NCI-H2107 (cell line): ENCODE data around the gene BMP4.

ENCODE experiments used
- DNase-seq: peaks from one replicate; lab custom pipeline; 2025; lab: John Stamatoyannopoulos, UW

BMP4 gene

DNA sequence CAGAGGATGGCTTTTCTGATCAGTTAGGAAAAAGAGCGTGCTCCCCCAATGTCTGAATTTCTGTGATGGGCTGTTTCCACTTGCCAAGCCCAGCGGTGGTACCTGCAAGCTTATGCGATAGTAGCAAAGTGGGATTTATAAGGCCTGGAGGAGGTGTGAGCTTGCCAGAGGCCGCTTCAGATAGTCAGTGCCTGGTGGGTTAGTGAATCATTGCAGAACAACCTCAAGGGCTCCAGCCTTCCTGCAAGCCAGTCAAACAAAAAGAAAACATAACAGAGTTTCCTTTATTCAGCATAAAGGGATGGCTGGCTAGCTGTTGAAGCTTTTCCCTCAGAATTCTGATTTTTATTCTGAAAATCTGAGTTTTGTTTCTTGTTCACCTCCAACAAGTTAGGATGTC, 7.6 kb upstream of the BMP4 start:
- no peak for DNase-seq

DNA sequence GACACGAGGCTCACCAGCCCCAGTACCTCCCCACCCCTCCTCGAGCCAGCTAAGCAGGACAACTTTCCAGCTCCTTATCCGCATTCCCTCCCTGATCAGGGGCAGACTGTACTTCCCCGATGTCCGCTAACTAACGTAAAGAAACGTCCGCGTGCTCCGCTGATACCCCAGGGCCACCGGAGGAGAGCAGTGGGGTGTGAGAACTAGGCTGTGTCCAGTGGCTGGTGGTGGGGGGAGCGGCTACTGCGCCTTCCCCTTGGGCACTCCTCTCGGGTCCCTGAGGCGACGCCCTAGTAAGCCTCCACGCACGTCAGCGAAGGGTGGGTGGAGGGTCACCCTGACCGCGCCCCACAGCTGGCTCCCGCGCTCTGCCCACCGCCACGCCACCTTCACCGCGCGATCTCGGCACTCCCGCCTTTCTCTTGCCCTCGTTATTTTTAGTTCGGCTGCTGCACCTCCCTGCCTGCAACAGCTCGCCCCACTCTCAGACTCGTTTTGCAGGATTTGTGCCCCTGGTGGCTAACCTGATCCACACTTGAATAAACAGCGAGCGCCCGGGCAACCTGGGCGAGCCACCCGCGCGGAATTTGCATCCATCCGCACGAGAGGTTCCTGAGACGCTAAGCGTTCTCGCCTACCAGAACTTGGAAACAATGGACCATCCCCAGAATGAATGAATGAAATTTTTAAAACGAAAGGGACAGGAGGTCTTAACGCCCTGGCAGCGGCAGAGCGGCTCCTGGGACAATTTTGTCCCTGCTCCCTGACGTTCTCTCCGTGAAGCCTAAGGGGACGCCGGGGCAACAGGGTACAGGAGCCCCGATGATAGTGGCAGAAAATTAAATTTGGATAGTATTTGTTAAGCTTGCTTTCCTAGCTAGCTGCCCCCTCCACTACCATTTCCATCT, 6.9 kb upstream of the BMP4 start:
- DNase-seq, result no peak

DNA sequence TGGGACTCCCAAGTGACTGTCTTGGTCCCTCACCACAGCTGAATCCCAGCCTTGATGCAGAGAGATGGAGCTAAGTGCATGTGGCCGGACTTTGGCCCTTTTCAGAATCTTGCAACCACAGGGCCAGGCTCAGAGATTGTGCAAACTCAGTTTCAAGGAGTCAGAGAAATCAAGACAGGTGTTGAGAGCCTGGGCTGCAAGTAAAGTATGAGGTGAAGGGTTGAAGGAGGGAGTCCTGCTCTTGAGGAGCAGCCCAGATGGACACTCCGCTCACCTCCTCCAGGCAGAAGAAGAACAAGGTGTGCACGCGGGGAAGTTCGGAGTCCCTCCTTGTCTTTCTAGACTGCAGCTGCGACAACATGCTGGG, 6.3 kb upstream of the BMP4 start:
- DNase-seq, result no peak

DNA sequence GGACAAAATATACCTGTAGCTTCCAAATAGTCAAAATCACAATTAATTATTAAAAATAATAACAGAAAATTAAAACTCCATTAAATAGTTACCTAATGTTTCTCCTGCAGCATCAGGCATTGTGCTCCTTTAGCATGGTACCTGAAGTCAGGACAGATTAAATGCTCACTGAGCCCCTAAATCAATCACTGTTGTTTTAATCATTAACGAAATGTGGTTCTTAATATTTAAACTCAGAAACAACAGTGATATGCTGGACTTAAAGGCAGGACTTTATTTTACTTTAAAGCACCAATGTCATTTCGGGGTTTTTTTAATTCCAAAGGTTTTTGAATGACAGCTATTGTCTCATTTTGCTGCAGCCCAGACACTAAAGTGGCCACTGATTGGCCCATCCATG, 2.0 kb upstream of the BMP4 start:
- DNase-seq, result no peak

DNA sequence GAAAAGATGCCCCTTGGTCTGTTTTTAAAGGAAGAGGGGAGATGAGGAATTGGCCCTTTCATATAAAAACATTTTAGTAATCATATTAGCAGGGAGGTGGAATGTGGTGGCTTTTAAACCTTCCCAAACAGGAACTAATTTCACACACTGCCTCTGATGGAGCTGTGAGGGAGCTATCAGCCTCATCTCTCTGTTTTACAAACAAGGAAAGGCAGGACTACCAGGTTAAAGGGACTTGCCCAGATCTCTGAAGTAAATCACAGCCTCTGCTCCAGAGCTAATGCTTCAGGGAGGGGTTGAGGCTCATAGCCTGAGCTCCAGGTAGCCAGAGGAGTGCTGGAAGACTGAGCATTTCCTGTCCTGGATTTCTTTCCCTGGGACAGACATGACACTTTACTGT, 1.1 kb upstream of the BMP4 start:
- no peak for DNase-seq

DNA sequence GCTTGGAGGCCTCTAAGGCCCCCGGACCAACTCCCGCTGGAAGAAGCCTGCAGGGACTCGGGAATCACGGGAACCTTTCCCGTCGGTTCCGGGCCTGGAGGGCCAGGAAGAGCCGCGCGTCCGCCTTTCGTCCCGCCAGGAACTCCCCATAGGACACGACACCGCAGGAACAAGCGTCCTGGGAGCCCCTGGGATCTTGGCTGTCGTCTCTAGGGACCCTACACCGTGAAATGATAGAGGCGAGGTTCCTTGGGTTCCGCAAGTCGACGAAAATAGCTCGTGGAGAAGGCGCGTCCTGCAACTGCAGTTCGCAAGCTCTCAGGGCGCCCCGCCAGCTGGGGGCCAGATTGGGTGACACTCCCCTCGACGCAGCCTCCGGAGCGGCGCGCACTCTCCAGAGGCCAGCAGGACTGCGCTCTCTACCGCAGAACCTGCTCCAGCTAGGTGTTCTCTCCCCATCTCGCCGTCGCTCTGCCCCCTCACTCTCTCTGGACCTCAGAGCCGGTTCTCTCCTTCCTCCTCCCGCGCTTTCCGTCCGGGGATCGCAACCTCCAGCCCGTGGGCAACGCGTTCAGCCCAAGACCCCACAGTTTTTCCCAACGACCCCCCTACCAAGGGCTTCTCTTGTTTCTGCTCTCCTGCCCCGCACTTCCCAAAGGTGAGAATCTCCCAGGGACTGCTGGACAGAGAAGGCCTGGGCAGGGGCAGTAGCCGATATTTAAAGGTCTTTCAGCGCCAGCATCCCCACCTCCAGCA, 776 bp downstream of the BMP4 start:
- DNase-seq, result no peak

DNA sequence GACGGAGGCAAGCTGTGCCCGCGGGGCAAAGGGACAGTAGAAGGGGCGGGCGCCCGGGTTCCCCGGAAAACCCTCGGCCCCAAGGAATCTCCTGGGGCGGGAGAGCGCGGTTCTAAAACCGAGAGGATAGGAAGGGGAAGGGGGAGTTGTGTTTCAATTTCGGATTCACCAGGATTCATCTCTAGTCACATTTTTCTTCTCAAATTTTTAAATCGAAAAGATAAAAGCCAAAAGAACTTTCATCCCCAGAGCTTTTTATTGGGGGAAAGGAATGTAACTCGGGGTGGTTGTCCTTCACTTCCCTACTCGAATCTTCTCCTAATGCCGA, 1.4 kb downstream of the BMP4 start:
- no peak for DNase-seq

DNA sequence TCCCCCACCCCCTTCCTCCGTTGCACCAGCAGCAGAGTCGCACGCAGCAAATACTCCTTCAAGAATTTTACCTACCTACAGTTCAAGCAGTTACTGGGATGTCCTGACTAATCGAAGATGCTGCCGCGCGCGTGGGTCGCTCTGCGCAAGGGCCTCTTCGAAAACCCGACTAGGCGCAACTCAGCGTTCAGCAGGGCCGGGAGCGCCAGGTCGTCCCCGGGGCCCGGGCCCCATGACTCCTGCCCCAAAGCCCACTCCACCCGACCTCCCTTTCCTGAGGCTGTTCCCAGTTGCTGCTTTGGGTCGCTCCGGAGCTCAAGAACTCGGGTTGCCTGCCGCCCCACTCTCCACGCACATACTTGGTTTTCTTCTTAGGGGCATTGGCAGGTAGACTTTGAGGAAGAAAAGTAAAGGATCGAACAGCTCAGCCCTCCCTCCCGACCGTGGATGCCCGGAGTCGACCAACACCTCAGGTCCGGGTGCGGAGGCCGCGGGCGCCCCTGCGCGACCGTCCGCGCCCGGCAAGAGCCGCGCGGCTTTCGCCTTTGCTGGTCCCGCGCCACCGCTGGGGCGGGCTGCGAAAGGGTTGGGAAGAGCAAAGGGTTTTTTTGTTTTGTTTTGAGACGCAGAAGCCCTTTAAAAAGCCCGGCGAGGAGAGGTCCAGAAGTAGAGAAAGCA, 1.9 kb downstream of the BMP4 start:
- DNase-seq, result no peak

DNA sequence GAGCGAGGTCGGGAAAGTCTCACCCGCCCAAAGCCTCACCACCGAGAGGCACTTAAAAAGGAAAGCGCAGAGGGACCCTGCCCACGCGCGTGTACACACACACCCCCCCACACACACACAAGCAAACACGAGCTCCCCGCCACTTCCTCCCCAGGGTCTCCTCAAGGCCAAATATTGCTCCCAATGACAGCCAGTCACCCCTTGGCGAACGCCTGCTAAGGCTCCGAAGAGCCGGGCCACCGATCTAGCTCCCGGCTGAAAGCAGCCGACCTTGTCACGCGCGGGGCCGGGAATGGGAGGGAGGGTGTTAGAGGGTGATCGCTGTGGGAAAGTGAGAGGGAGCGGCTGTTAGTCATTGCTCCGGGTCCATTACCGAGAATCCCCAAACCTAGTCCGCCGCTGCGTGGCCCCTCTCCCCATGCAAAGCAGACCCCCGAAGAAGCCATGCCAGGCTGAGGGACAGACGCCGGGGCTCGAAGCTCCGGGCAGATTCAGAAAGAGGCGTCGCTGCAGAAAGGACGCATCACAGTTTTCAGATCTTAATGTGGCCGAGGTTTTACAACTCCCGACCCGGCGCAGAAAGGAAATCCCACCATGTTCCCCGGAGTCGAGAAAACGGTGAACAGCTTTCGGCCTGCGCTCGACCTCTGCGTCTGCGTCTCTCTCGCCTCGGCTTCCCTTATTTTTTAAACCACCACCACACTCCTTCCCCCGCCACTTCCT, 2.6 kb downstream of the BMP4 start:
- no peak for DNase-seq

DNA sequence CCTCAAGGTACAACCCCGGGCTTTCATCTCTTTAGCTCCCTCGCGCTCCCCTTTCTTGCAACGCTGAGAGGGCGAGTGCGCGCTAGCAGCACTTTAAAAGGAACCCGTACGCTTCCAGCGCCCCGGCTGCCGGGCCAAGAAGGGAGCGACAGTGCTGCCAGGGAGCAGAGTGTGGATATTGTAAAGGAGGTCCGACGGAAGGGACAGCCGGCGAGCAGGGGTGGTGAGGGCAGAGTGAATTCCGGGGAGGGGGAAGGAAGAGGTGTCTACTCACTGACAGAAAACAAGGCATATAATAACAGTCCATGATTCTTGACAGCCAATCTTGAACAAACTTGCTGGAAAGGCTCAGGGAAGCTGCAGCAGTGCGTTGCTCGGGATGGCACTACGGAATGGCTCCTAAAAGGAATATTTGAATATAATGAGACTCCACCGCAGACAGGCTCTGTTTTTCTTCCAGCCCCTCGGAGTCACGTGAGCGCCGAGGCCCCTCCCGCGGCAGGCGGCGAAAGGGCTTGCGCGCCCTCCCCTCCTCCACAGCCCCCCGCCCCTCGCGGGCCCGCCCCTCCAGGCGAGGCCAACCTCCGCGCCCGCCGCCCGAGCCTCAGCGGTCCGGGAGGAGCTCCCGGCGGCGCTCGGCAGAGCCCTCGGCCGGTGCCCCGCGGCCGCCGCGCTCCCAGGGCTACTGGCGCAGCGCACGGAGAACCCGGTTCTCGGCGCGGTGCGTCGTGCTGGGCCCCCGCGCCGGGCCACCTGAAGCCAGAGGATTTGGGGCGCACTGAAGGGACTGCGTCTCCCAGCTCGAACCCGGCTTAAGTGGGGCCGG, 3.4 kb downstream of the BMP4 start:
- DNase-seq, result no peak

DNA sequence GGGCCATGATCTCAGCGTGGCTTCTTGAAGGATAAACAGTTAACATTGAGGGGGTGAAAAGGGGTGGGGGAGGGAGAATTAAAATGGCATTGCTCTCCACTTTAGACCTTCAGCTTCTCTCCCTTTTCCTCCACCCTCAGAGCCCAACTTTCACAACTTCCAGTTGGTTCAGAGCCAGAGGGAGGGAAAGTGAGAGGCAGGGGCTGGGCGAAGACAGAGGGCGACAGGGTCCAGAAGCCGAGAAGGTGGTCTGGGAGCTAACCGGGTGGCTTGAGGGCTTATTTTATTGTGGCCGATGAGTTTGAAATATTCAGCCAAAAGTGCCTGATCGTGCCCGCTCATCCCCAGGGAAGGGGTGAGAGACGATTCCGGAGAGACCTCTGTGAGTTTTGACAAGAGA, 4.1 kb downstream of the BMP4 start:
- DNase-seq, result no peak

DNA sequence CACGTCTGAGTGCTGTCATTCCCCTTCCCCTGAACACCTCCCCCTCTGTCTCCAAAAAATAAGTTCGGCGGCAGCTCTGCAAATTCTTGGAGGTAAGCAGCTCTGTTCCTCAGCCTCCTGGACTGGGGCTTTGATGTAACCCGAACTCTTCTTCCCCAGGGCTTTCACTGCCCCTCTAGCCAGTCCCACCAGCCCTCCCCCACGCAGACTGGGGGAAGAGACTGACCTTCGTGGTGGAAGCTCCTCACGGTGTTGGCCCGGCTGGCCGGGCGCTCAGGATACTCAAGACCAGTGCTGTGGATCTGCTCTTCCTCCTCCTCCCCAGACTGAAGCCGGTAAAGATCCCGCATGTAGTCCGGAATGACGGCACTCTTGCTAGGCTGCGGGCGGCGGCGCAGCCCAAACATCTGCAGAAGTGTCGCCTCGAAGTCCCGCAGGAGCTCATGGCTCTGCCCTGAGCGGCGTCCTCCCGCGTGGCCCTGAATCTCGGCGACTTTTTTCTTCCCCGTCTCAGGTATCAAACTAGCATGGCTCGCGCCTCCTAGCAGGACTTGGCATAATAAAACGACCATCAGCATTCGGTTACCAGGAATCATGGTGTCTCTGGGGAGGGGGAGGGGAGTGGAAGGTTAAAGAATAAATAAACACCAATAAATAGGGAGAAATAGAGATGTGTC, 4.9 kb downstream of the BMP4 start:
- DNase-seq, result no peak

DNA sequence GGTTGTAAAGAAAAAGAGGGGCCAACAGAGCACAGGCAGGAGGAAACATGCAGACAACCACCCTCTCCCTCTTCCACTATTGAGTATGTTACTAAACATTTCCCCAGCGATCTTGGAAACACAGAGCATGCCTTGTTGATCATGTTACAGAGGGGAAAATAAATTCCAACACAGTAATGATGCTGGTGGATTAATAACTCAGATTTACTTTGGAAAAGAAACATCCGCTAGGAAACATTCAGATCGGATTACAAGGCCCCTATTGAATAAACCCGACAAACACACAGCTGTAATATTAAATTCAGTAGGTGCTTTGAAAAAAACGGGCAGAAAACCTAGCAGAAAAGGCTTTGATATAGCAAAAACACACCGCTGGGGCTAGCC, 5.4 kb downstream of the BMP4 start:
- no peak for DNase-seq

DNA sequence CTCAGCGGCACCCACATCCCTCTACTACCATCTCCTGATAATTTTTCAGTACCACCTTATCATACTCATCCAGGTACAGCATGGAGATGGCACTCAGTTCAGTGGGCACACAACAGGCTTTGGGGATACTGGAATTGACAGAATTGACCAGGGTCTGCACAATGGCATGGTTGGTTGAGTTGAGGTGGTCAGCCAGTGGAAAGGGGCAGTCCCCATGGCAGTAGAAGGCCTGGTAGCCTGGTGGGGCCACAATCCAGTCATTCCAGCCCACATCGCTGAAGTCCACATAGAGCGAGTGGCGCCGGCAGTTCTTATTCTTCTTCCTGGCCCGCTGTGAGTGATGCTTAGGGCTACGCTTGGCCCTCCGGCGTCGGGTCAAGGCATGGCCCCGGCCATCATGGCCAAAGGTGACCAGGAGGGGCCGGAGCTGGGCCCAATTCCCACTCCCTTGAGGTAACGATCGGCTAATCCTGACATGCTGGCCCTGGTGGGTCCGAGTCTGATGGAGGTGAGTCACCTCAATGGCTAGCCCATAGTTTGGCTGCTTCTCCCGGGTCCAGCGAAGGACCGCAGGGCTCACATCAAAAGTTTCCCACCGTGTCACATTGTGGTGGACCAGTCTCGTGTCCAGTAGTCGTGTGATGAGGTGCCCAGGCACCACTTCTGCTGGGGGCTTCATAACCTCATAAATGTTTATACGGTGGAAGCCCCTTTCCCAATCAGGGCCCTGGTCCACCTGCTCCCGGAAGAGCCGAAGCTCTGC, 6.4 kb downstream of the BMP4 start:
- DNase-seq, result no peak

DNA sequence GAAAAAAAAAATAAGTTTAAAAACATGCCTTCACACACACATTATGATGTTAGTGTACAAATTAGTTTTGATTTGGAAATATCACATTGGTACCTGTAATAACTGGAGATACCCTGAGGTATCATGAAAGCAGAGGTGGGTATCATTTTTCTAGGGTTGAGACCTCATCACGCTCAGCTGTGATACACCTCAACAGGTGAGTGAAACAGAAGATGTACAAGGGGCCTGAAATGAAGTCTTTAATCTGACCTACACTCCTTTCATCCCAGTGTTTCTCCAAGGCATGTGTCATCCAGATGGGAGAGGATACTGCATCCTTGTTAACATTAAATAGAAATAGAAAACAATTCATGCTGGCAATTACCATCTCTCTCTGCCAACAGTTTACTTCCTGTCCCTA, 7.4 kb downstream of the BMP4 start:
- DNase-seq, result no peak

DNA sequence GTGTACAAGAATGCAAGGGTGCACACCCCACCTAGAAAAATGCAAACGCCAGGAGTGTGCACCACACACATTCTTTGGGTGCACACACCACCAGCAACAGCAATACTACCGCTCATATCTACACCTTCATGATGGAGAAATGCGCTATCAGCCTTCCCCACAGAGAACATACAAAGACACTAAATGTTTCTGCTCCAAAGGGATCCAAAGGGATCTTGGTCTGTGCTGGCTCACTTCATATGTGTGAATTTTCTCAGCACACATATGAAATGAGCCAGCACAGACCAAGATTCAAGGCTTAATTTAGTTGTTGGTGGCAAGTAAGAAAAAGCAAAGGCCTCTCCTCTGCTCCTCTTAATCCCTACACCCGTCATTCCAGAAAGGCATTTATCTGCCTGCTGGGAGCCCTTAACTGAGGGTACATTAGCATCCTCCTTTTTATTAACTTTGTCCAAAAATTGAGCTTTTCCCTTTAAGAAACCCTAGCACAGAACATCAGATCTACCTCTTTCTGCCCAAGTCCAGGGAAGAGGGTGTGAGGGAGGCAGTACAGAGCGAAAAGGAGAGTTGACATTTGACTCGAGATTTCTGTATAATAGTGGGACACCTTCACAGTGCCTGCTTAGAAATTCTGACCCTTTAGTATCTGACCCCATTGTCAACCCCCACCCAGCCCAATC, 8.3 kb downstream of the BMP4 start:
- DNase-seq, result no peak

DNA sequence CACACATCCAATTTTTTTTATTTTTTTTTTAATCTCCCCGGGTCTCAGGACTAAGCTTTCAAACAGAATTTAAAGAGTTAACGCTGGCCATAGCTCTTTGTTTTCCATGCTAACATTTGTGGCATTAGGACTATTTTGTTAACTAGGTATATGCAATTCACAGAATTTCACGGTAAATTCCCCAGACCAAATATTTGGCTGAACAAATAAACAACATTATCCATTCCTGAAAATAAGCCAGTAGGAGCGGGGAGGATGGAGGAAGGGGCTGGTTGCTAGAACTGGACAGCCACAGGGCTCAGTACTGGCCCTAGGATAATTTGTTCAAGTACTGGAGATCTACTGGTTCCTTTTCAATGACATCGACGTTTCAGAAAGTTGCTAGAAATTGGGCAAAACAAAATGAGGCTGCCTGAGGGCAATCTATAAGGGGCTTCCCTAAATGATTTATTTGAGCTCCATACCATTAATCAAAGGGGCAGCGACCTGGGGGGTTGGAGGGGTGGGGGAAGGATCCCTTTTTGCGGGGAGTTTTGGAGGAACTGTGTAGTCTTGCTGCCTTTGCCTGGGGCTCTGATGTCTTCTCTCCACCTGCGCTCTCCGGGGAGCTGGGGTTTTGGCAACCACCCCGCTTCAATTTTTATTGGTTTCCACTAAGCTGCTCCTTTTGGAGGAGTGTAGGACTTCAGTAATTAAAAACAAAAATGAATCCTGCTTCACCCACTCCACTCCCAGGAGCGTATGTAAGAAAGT, 9.0 kb downstream of the BMP4 start:
- DNase-seq, result no peak

DNA sequence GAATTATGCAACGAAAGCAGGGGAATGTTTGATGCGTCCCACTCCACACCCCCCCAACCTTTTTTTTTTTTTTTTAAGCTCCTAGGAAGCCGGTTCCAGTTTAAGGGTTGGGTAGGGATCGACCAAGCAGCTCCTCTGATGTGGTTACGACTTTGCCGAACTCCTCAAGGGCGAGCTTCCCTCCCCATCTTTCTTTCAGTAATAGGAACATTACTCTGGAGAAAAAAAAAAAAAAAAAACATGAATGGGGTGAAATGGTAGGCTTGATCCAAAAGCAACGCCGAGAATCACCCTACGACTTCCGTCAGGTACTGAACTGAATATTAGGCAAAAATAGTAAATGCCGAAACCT, 9.6 kb downstream of the BMP4 start:
- no peak for DNase-seq
